GM18867 (cell line): ENCODE measurements around the gene ADARB2.

Experiments used
- ATAC-seq: cut with Tn5 transposase; IDR thresholded peaks from one replicate; pipeline ENCODE4 v1.9.1; 2021; ENCODE audit warnings: mild to moderate bottlenecking, moderate library complexity; ENCODE audit not compliant: unreplicated experiment

The ADARB2 gene

DNA sequence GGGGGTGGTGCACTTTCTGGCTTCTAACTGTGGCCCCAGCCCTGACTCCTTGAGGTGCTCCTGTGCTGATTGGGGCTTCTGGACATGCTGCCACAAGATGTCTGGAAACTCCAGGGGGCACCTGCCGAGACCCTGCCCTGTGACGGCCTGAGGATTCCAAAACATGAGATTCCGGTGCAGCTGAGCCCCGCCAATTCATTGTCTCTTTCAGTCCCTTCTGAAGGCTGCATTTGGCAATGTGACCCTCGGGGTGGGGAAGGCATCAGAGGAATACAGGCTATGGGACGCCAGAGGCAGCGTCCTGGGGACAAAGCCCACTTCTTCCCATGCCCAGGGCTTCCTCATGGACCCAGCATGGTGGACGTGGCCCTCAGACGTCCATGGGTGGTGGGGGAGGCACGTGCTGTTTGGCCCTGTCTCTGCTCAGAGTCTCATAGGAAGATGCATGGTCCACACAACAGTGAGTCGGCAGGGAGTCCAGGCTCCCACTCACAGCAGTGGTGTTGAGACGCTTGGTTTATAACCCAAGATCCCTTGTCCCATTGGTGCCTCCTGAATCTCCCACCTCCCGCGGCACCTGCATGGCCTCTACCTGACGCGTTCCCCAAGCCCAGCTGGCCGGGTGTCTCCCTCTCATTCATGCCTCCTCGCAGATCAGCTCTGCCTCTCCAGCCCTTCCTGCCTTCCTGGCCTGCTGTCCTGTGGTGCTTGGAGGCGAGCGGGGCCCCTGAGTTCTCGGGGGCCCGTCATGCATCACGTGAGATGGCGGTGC lies 551.2 kb downstream of the ADARB2 start:
- no peak for ATAC-seq

DNA sequence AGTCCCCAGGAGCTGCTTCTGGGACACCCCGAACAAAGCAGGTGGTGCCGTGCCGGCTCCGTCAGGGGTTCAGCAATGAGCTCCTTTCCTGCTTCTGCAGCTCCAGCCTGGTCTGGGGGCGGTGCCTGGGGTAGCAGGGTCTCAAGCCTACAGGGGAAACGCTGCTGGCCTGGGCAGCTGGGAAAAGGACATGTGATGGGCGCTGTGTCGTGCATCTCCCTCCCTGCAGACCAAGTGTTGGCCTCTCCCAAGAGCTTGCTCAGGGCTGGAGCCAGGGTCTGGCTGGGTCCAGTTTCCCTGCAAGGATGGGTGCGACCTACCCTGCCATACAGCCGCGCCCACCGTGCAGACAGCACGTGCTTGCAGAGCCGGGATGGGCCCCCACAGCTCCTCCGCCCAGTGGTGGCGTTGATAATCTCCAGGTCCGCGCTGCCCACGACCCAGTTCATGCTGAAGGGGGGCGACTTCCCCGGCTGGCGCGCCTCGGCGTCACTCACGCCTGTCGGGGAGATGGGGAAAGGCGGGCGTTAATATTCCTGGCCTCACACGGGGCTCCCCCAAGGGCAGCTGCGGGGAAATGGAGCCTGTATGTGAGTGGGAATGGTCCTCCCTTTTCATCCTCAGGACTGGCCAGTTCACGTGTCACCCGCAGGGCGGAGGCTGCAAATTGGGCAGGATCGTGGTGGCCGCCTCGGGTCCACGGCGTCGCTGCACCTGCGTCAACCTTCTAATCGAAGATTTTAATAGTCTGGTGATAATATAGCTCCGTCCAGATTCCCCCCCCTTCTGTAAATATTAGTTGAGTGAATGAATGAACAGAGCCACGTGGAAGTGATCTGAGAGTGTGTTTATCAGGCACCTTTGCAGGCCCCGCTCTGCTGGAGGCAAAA lies 552.5 kb downstream of the ADARB2 start:
- no peak for ATAC-seq

DNA sequence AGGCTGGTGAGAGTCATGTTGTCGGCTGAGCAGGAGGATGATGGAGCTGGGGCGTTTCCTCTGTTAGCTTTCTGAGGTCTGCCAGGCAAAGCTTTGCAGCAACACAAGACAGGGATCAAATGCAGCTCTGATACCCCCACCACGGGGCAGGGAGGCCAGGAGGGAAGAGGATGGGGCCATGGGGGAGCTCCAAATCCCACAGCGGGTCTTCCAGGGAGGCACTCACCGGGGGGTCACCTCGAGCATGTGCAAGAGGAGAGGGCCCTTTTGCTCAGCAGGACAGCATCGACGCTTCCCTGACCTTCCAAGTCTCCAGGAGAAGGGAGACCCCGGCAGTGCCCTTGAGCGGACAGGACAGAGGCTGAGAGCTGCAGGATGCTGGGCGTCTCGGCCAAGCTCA lies 553.6 kb downstream of the ADARB2 start:
- no peak for ATAC-seq

- ATAC-seq, result no peak
Measured at GRCh38 chr10:1183033-1183396, 554.3 kb downstream of the ADARB2 start.

- ATAC-seq, result no peak
Measured at GRCh38 chr10:1182280-1183032, 554.9 kb downstream of the ADARB2 start.

- no peak for ATAC-seq
Measured at GRCh38 chr10:1180836-1181235, 556.5 kb downstream of the ADARB2 start.

DNA sequence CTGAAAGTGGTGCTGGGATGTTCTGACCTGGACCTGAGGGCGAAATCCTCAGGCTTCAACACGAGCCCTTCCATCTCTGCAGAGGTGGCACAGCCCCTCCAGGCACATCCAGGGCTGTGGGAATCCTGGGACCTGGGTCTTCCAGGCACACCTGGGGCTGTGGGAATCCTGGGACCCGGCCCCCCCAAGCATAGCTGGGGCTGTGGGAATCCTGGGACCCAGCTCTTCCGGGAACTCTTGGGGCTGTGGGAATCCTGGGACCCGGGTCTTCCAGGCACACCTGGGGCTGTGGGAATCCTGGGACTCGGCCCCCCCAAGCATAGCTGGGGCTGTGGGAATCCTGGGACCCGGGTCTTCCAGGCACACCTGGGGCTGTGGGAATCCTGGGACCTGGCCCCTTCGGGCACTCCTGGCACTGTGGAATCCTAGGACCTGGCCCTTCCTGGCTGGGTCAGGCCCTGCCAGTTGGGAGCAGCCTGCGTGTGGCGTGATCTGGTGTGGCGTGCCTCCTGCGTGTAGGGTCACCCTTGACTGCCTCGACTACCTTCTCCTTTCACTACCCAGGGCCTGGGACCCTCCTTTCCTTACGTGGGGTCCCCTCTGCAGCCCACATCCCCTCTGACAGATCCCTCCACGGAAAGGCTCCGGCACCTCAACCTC lies 557.1 kb downstream of the ADARB2 start:
- ATAC-seq, result no peak

GRCh38 chr10:1179346-1180070 lies 557.8 kb downstream of the ADARB2 start:
- no peak for ATAC-seq

GRCh38 chr10:1178506-1178905 lies 558.8 kb downstream of the ADARB2 start:
- no peak for ATAC-seq

- no peak for ATAC-seq
Measured at GRCh38 chr10:1177936-1178335, 559.4 kb downstream of the ADARB2 start.

- no peak for ATAC-seq
Measured at GRCh38 chr10:1175956-1176565, 561.3 kb downstream of the ADARB2 start.

- ATAC-seq, result no peak
Measured at GRCh38 chr10:1174022-1174421, 563.3 kb downstream of the ADARB2 start.

DNA sequence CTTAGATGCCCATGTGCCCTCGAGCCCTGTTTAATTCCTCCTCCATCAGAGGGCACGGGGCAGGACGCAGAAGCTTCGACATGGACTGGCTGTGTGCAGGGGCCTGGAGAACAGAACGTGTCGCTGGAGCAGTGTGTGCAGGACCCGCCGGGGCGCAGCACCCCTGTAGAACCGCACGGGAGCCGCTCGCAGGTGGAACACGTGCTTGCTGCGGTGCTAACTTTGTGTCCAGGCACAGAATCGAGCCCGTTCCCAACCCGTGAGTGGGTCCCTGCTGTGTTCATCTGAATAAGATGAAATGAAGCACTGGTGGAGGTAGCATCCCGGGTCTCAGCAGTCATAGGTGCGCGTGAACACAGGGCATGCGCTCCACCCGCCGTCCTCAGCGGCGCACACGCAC lies 564.2 kb downstream of the ADARB2 start:
- ATAC-seq, result no peak

- ATAC-seq, result no peak
Measured at GRCh38 chr10:1172256-1172984, 564.9 kb downstream of the ADARB2 start.

GRCh38 chr10:1171586-1171985 lies 565.7 kb downstream of the ADARB2 start:
- no peak for ATAC-seq

GRCh38 chr10:1171182-1171581 lies 566.1 kb downstream of the ADARB2 start:
- no peak for ATAC-seq

GRCh38 chr10:1170867-1171180 lies 566.5 kb downstream of the ADARB2 start:
- no peak for ATAC-seq

- ATAC-seq, result no peak
Measured at GRCh38 chr10:1169981-1170866, 567.1 kb downstream of the ADARB2 start.
